Panc1 (cell line): ENCODE data around the gene LMO1. TPM values are rescaled to one million over a fixed set of nuclear protein-coding genes. Genes with fewer than 3 reads are reported as not detected.

ENCODE experiments used
- ATAC-seq: fragments of 200-7000 bp; cut with Tn5 transposase; 2 replicates; pipeline ENCODE4 v1.9.1; 2020; ENCODE audit warnings: mild to moderate bottlenecking, moderate library complexity
- BruUV-seq: library from RNA; stranded (reverse); fragments of 400-500 nt; replicated peaks from 2 replicates; lab custom pipeline; 2021; lab: Mats Ljungman, UMichigan
- CTCF ChIA-PET: fragments of 300-600 bp; sonication (Branson Sonifier 250); formaldehyde crosslinking; loops from one replicate; lab custom pipeline; 2022; ENCODE audit warnings: antibody characterized with exemption; lab: Charles Lee
- POLR2A ChIA-PET: fragments of 300-600 bp; sonication (Branson Sonifier 250); formaldehyde crosslinking; loops from one replicate; lab custom pipeline; 2022; ENCODE audit warnings: antibody characterized with exemption; lab: Charles Lee
- DNase-seq: peaks from one replicate; pipeline ENCODE4 v3.0.0-alpha.2; 2010; ENCODE audit warnings: low read depth, low spot score
- H3K27ac ChIP-seq: 2 replicates; pipeline ENCODE4 v1.5.1; 2011; ENCODE audit warnings: mild to moderate bottlenecking, low read length, inconsistent platforms
- H3K27me3 ChIP-seq: fragments of 200-500 bp; sonication (Bioruptor generic); 2 replicates; pipeline ENCODE4 v1.6.0; 2014; ENCODE audit warnings: low read length, inconsistent platforms; ENCODE audit not compliant: control insufficient read depth, insufficient read depth
- H3K36me3 ChIP-seq: fragments of 200-500 bp; sonication (Bioruptor generic); 2 replicates; pipeline ENCODE4 v1.5.1; 2014; ENCODE audit warnings: inconsistent platforms, mild to moderate bottlenecking, low read length, moderate library complexity; ENCODE audit not compliant: control insufficient read depth, insufficient read depth
- H3K4me1 ChIP-seq: 2 replicates; pipeline ENCODE4 v1.5.1; 2011; ENCODE audit warnings: inconsistent platforms, mild to moderate bottlenecking, low read length, moderate library complexity; ENCODE audit not compliant: control insufficient read depth, insufficient read depth
- H3K4me3 ChIP-seq, 2 experiments: 2 replicates each; pipeline ENCODE4 v1.5.1; 2011 to 2012; ENCODE audit warnings: low read depth in 2 of 2, low read length in 2 of 2, mild to moderate bottlenecking in 2 of 2, inconsistent platforms in 1 of 2, moderate library complexity in 1 of 2
- H3K9me3 ChIP-seq: fragments of 200-500 bp; sonication (Bioruptor generic); 2 replicates; pipeline ENCODE4 v1.5.1; 2014; ENCODE audit warnings: low read depth, mild to moderate bottlenecking, inconsistent platforms, low read length, moderate library complexity; ENCODE audit not compliant: control insufficient read depth, insufficient read depth
- POLR2AphosphoS5 ChIP-seq: IDR thresholded peaks from 2 replicates; pipeline ENCODE4 v1.6.1; 2012; ENCODE audit warnings: mild to moderate bottlenecking, low read depth, low read length, moderate library complexity
- SIN3A ChIP-seq: IDR thresholded peaks from 2 replicates; pipeline ENCODE4 v1.6.1; 2012; ENCODE audit warnings: low read depth, mild to moderate bottlenecking, low read length, moderate library complexity, borderline replicate concordance; ENCODE audit not compliant: insufficient read depth
- TCF7L2 ChIP-seq: IDR thresholded peaks from 2 replicates; pipeline ENCODE4 v1.6.1; 2011; ENCODE audit warnings: mild to moderate bottlenecking, low read depth, low read length, inconsistent platforms
- in situ Hi-C: cut with HindIII; loops from 2 replicates; pipeline ENCODE4 v1.10.0; 2016; ENCODE audit warnings: low sequenced_read_pairs, low pct_unique_long_range_greater_than_20kb
- intact Hi-C: fragments of 100-400 bp; cut with micrococcal nuclease; formaldehyde crosslinking; loops from one replicate; pipeline ENCODE4 v1.10.0; 2022; ENCODE audit not compliant: unreplicated experiment
- total RNA-seq: library from RNA; stranded (reverse); gene quantifications from one replicate; pipeline ENCODE4 v1.2.1, GENCODE V29; 2021; ENCODE audit not compliant: unreplicated experiment
- TF ChIP-seq, protein P1 (sequence below): fragments of 450-650 bp; IDR thresholded peaks from 2 replicates; pipeline ENCODE4 v1.5.1; 2017; ENCODE audit warnings: mild to moderate bottlenecking
- TF ChIP-seq, protein P2 (sequence below), 2 experiments: IDR thresholded peaks; 2 replicates each; pipeline ENCODE4 v1.6.1; 2011 to 2012; ENCODE audit warnings: low read depth in 2 of 2, control low read depth in 1 of 2, low read length in 1 of 2, mild to moderate bottlenecking in 1 of 2, moderate library complexity in 1 of 2; ENCODE audit not compliant: insufficient read depth in 1 of 2

The LMO1 gene
- total RNA-seq, 1 experiment from 2014 or later: not detected

DNA sequence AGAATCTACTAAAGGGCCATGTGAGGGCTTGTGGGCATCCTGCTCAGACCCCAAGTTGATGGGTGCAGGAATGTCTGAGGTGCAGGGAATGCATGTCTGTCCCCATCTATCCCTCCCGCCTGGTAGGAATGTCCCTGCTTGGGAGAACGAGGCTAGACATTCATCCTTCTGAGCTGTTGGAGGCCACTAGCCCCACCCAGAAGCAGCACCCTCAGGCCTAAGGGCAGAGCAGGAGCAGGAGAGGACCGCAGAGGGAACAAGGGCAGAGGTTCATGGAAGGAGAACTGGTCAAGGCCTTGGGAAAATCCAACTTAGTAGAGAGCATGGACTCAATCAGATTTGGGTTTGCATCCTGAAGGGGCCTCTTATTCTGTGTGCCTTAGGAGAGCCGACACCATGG is 22.1 kb upstream of the LMO1 start:
- ATAC-seq: no peak
- Histone ChIP-seq H3K9me3 (no peaks in the 10 kb centered on the region), H3K27me3 (no peaks in the 10 kb centered on the region), H3K4me1 (no peaks in the 10 kb centered on the region), H3K36me3 (no peaks in the 10 kb centered on the region), H3K27ac (no peak overlapping the region), H3K4me3 (no peak overlapping the region)
- in situ Hi-C loops (no loop called here), intact Hi-C loops (no loop called here)
- DNase-seq: no peak
- ChIA-PET POLR2A (no interaction called here), CTCF (no interaction called here)
- TF ChIP-seq TCF7L2 (no peak), SIN3A (no peak), POLR2AphosphoS5 (no peak)
- TF ChIP-seq, protein P1, sequence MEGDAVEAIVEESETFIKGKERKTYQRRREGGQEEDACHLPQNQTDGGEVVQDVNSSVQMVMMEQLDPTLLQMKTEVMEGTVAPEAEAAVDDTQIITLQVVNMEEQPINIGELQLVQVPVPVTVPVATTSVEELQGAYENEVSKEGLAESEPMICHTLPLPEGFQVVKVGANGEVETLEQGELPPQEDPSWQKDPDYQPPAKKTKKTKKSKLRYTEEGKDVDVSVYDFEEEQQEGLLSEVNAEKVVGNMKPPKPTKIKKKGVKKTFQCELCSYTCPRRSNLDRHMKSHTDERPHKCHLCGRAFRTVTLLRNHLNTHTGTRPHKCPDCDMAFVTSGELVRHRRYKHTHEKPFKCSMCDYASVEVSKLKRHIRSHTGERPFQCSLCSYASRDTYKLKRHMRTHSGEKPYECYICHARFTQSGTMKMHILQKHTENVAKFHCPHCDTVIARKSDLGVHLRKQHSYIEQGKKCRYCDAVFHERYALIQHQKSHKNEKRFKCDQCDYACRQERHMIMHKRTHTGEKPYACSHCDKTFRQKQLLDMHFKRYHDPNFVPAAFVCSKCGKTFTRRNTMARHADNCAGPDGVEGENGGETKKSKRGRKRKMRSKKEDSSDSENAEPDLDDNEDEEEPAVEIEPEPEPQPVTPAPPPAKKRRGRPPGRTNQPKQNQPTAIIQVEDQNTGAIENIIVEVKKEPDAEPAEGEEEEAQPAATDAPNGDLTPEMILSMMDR: no peak
- TF ChIP-seq, protein P2, sequence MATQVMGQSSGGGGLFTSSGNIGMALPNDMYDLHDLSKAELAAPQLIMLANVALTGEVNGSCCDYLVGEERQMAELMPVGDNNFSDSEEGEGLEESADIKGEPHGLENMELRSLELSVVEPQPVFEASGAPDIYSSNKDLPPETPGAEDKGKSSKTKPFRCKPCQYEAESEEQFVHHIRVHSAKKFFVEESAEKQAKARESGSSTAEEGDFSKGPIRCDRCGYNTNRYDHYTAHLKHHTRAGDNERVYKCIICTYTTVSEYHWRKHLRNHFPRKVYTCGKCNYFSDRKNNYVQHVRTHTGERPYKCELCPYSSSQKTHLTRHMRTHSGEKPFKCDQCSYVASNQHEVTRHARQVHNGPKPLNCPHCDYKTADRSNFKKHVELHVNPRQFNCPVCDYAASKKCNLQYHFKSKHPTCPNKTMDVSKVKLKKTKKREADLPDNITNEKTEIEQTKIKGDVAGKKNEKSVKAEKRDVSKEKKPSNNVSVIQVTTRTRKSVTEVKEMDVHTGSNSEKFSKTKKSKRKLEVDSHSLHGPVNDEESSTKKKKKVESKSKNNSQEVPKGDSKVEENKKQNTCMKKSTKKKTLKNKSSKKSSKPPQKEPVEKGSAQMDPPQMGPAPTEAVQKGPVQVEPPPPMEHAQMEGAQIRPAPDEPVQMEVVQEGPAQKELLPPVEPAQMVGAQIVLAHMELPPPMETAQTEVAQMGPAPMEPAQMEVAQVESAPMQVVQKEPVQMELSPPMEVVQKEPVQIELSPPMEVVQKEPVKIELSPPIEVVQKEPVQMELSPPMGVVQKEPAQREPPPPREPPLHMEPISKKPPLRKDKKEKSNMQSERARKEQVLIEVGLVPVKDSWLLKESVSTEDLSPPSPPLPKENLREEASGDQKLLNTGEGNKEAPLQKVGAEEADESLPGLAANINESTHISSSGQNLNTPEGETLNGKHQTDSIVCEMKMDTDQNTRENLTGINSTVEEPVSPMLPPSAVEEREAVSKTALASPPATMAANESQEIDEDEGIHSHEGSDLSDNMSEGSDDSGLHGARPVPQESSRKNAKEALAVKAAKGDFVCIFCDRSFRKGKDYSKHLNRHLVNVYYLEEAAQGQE (IDR thresholded peaks at IDR 0.05; ENCODE audit: insufficient read depth in 1 of 2, low read depth in 2 of 2, low read length in 1 of 2): no peak
- no TSS peak for BruUV-seq

DNA sequence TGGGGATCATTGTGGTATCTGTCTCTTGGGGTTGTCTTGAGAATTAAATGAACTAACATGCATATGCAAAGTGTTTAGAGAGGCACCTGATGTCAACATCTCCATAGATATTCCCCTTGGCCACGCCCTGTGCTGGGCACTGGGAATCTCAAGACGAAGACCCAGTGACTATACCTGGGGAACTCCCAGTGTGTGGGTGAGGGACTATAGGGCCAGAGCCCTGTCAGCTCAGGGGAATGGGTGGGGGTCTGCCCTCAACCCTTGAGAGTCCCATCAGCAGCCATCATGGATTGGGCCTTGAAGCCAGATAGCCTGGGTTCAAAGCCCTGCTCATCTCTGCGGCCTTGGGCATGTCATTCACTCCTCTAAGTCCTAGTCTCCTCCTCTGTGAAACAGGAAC is 21.6 kb upstream of the LMO1 start:
- Histone ChIP-seq H3K27ac (no peak overlapping the region), H3K9me3 (no peaks in the 10 kb centered on the region), H3K4me1 (no peaks in the 10 kb centered on the region), H3K4me3 (no peak overlapping the region), H3K27me3 (no peaks in the 10 kb centered on the region), H3K36me3 (no peaks in the 10 kb centered on the region)
- DNase-seq: no peak
- in situ Hi-C loops: no loop called here
- ChIA-PET CTCF (no interaction called here), POLR2A (no interaction called here)
- ATAC-seq: no peak
- no TSS peak for BruUV-seq
- TF ChIP-seq, protein P1: no peak
- no peak for TF ChIP-seq SIN3A
- TF ChIP-seq POLR2AphosphoS5: no peak
- TF ChIP-seq TCF7L2: no peak
- TF ChIP-seq, protein P2 (IDR thresholded peaks at IDR 0.05; ENCODE audit: insufficient read depth in 1 of 2, low read depth in 2 of 2, low read length in 1 of 2): no peak
- intact Hi-C loops: no loop called here
